Stimulated activated naive CD8-positive, alpha-beta T cell treated with anti-CD3 and anti-CD28 coated beads, Interleukin-15, amount 100 ng/mL, for 72 hours (primary cell): Measurements from ENCODE around the gene SLC30A5.
A peak's percentile ranks its signal among the peaks of the same experiment; 100 is the strongest.
"Not testable (repeated sequence)": the region's sequence is repeated elsewhere in the genome, so short reads cannot be mapped to it uniquely, and the experiment has no call there.

Source experiments
- ATAC-seq: fragments of 150-1000 bp; cut with Tn5 transposase; 2 replicates; pipeline ENCODE4 v1.10.0; 2021; ENCODE audit warnings: mild to moderate bottlenecking, moderate library complexity
- DNase-seq, 2 donors: peaks; one replicate each; pipeline ENCODE4 v3.0.0; 2021 to 2022
- H3K27ac Mint-ChIP-seq, 2 donors: one replicate each; pipeline ENCODE4 v1.8.0; 2022; ENCODE audit warnings: mild to moderate bottlenecking in 2 of 2, mixed read lengths in 2 of 2, moderate library complexity in 2 of 2
- H3K27me3 Mint-ChIP-seq: one replicate; pipeline ENCODE4 v1.8.0; 2022; ENCODE audit warnings: mixed read lengths
- H3K4me1 Mint-ChIP-seq: one replicate; pipeline ENCODE4 v1.8.0; 2022; ENCODE audit warnings: mild to moderate bottlenecking, mixed read lengths
- H3K4me3 Mint-ChIP-seq, 2 donors: one replicate each; pipeline ENCODE4 v1.8.0; 2022; ENCODE audit warnings: mild to moderate bottlenecking in 2 of 2, mixed read lengths in 2 of 2, moderate library complexity in 1 of 2
- H3K9me3 Mint-ChIP-seq, 2 donors: one replicate each; pipeline ENCODE4 v1.8.0; 2022; ENCODE audit warnings: mixed read lengths in 2 of 2

The SLC30A5 gene

GRCh38 chr5:69086206-69086605 lies 7.6 kb upstream of the SLC30A5 start:
- ATAC-seq (no peak), DNase-seq (no peak)
- H3K4me3 Mint-ChIP-seq, result no peak overlapping the region
- H3K27ac Mint-ChIP-seq, result no peak overlapping the region
- H3K27me3 Mint-ChIP-seq, result peaks cover 5% of the 10 kb centered on the region
- H3K4me1 Mint-ChIP-seq, result peaks cover 19% of the 10 kb centered on the region
- H3K9me3 Mint-ChIP-seq, result peaks cover 0 to 7% of the 10 kb centered on the region in 2 donors

DNA sequence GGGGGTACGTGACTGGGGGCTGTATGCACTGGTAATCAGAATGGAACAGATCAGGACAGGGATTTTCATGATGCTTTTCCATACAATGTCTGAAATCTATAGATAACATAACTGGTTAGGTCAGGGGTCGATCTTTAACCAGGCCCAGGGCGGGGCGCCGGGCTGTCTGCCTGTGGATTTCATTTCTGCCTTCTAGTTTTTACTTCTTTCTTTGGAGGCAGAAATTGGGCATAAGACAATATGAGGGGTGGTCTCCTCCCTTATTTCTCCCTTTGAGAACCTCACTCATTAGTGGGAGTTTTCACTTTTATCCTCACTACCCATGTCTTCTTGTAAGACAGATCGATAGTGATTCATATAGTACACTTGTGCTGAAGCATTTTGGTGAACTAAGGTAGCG lies 5.8 kb upstream of the SLC30A5 start:
- not testable (repeated sequence) for H3K9me3 Mint-ChIP-seq, H3K27ac Mint-ChIP-seq, DNase-seq, H3K27me3 Mint-ChIP-seq, H3K4me3 Mint-ChIP-seq, ATAC-seq
- H3K4me1 Mint-ChIP-seq, result peaks cover 19% of the 10 kb centered on the region

DNA sequence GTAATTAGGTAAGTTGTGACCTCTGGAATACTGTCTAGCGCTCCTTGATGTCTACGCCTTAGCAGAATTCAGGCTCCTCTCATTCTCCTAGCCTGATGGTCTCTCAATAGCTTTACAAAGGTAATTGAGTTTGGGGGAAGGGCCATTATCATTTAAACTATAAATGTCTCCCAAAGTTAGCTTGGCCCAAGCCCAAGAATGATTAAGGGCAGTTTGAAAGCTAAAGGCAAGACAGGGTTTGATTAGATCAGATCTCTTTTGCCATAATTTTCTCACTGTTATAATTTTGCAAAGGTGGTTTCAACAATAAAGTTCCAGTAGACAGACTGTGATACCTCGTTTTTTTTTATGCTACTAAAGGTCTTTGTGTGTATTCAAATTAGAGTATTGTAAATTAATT lies 3.7 kb upstream of the SLC30A5 start:
- ATAC-seq (no peak), DNase-seq (no peak)
- Mint-ChIP-seq H3K27ac (no peak overlapping the region), H3K4me3 (no peak overlapping the region), H3K9me3 (no peaks in the 10 kb centered on the region), H3K27me3 (no peaks in the 10 kb centered on the region), H3K4me1 (peaks cover 6% of the 10 kb centered on the region)

- no peaks in the 10 kb centered on the region for H3K9me3 Mint-ChIP-seq
- DNase-seq (no peak), ATAC-seq (no peak)
- no peak overlapping the region for H3K4me3 Mint-ChIP-seq
- H3K27ac Mint-ChIP-seq, result no peak overlapping the region
- H3K4me1 Mint-ChIP-seq, result peaks cover 22% of the 10 kb centered on the region
- H3K27me3 Mint-ChIP-seq, result no peaks in the 10 kb centered on the region
These were observed 2.0 kb upstream of the SLC30A5 start for GRCh38 chr5:69091771-69092170.

DNA sequence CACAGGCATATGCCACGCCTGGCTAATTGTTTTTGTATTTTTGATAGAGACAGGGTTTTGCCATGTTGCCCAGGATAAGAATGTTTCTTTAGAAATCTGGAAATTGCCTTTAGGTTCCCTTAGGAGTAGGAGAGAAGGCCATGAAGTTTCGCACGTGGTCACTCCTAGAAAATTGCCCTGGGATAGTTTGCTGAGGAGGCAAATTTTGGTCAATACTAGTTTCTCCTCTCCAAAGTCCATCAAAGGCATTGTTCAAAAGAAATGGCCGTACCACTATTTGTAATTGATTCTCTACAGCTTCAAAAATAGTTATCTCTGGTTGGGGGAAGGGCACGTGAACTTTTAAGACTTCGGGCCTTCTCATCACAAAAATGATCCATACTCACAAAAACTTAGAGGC lies 845 bp upstream of the SLC30A5 start:
- no peaks in the 10 kb centered on the region for H3K9me3 Mint-ChIP-seq
- H3K4me1 Mint-ChIP-seq, result peaks cover 33% of the 10 kb centered on the region
- ATAC-seq, result no peak
- no peak for DNase-seq
- H3K27ac Mint-ChIP-seq, result peak overlapping the region in 1 of 2 donors; percentile 56
- peak overlapping the region in 1 of 2 donors; percentile 95 for H3K4me3 Mint-ChIP-seq
- H3K27me3 Mint-ChIP-seq, result no peaks in the 10 kb centered on the region

DNA sequence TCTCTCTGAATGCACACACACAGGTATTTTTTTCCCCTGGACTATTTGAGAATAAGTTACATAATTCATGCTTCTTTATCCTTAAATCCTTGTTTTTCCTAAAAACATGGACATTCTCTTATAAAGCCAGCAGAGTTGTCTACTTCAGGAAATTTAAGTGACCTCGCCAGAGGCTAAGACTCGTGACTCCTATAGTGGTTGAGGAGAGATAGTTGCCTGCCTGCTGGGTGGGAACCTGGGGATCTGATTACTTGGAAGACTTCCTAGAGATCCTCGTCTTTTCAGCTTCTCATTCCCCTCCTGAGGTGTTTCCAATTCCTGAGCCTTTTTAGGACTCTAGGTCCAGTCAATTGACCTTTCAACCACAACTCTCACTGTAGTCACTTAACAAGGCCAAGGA lies 5.5 kb downstream of the SLC30A5 start:
- H3K9me3 Mint-ChIP-seq, result no peaks in the 10 kb centered on the region
- H3K27ac Mint-ChIP-seq, result peak overlapping the region in 1 of 2 donors; percentile 42
- ATAC-seq (no peak), DNase-seq (no peak)
- H3K27me3 Mint-ChIP-seq, result no peaks in the 10 kb centered on the region
- peaks cover 44% of the 10 kb centered on the region for H3K4me1 Mint-ChIP-seq
- H3K4me3 Mint-ChIP-seq, result no peak overlapping the region

- Mint-ChIP-seq H3K27ac (no peak overlapping the region), H3K27me3 (no peaks in the 10 kb centered on the region), H3K4me1 (peaks cover 12% of the 10 kb centered on the region), H3K9me3 (no peaks in the 10 kb centered on the region), H3K4me3 (no peak overlapping the region)
- ATAC-seq, result no peak
- DNase-seq, result no peak
These were observed 9.7 kb downstream of the SLC30A5 start for GRCh38 chr5:69103521-69103920.

DNA sequence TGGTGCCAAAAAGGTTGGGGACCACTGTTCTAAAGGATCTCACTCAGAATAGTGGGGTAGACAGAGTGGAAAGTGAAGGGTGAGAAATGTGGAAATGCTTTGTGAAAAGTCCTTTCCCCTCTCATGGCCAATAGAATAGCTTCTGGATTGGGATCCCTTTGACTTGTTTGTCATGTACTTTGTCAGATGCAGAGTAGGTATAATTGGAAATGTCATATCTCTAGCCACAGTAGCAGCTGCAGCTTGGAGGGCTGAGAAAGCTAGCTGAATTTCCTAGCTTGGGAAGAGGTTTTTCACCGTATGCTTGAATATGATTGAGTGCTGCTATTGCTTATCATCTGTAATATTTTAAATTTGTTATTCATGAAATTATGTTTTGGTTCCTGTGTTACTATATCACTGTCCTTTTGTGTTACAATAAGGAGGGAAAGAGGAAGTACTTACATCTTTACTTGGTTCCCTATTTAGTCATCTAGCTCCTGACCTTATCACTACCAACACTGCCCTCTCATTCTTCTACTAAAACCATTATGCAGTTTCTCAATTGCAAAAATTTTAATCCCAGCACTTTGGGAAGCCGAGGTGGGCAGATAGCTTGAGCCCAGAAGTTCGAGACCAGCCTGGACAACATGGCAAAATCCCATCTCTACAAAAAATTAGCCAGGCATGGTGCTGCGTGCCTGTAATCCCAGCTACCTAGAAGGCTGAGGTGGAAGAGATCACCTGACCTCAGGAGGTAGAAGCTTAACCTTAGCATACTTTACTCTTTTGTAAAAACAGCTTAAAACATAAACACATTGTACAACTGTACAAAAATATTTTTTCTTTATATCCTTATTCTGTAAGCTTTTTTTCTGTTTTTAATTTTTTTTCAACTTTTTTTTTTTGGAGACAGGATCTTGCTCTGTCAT lies 12.4 kb downstream of the SLC30A5 start:
- no peaks in the 10 kb centered on the region for H3K9me3 Mint-ChIP-seq
- no peak overlapping the region for H3K4me3 Mint-ChIP-seq
- H3K27ac Mint-ChIP-seq, result peak overlapping the region in 1 of 2 donors; percentile 82
- no peak for ATAC-seq
- H3K27me3 Mint-ChIP-seq, result no peaks in the 10 kb centered on the region
- no peaks in the 10 kb centered on the region for H3K4me1 Mint-ChIP-seq
- DNase-seq, result no peak

DNA sequence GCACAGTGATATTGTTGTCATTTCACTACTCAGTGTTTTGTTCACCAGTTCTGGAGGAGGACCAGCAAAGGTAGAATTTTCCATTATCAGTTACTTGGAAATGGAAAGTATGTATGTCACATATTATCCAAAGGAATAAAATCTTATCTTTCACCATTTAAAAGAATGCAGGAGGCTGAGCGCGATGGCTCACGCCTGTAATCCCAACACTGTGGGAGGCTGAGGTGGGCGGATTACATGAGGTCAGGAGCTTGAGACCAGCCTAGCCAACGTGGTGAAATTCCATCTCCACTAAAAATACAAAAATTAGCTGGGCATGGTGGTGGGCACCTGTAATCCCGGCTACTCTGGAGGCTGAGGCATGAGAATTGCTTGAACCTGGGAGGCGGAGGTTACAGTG lies 14.6 kb downstream of the SLC30A5 start:
- not testable (repeated sequence) for H3K4me1 Mint-ChIP-seq, H3K9me3 Mint-ChIP-seq, H3K4me3 Mint-ChIP-seq, ATAC-seq, DNase-seq, H3K27me3 Mint-ChIP-seq, H3K27ac Mint-ChIP-seq

DNA sequence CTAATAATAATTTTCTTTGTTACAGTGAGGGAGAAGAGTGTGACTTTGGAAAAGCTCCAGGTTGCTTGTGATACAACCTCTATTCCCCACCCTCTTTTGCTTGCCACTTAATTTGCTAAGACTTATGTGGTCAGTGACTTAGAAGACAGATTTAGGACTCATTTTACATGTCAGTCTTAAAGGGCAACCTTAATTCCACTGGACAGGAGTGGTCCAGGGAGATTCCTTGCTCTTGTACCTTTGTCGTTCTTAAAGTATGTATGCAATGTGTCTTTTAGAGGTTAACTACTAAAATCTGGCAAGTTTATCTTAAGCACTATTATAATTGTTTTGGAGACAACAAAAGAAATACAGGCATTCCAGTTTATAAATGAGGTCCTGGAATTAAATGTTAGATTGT lies 20.0 kb downstream of the SLC30A5 start:
- ATAC-seq (no peak), DNase-seq (no peak)
- no peaks in the 10 kb centered on the region for H3K27me3 Mint-ChIP-seq
- H3K4me3 Mint-ChIP-seq, result no peak overlapping the region
- no peaks in the 10 kb centered on the region for H3K9me3 Mint-ChIP-seq
- H3K4me1 Mint-ChIP-seq, result no peaks in the 10 kb centered on the region
- no peak overlapping the region for H3K27ac Mint-ChIP-seq

- Mint-ChIP-seq H3K4me3 (no peak overlapping the region), H3K27me3 (no peaks in the 10 kb centered on the region), H3K27ac (no peak overlapping the region), H3K4me1 (no peaks in the 10 kb centered on the region), H3K9me3 (no peaks in the 10 kb centered on the region)
- DNase-seq, result no peak
- ATAC-seq, result no peak
These were observed 21.7 kb downstream of the SLC30A5 start for GRCh38 chr5:69115526-69115925.

DNA sequence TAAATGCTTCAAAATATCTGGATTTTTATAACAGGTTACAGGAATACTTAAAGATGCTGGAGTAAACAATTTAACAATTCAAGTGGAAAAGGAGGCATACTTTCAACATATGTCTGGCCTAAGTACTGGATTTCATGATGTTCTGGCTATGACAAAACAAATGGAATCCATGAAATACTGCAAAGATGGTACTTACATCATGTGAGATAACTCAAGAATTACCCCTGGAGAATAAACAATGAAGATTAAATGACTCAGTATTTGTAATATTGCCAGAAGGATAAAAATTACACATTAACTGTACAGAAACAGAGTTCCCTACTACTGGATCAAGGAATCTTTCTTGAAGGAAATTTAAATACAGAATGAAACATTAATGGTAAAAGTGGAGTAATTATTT lies 35.6 kb downstream of the SLC30A5 start:
- no peak overlapping the region for H3K4me3 Mint-ChIP-seq
- no peak overlapping the region for H3K27ac Mint-ChIP-seq
- no peaks in the 10 kb centered on the region for H3K27me3 Mint-ChIP-seq
- ATAC-seq (no peak), DNase-seq (no peak)
- no peaks in the 10 kb centered on the region for H3K9me3 Mint-ChIP-seq
- no peaks in the 10 kb centered on the region for H3K4me1 Mint-ChIP-seq

GRCh38 chr5:69130241-69130640 lies 36.4 kb downstream of the SLC30A5 start:
- no peak for ATAC-seq
- Mint-ChIP-seq H3K4me1 (no peaks in the 10 kb centered on the region), H3K9me3 (no peaks in the 10 kb centered on the region), H3K27ac (no peak overlapping the region), H3K27me3 (no peaks in the 10 kb centered on the region), H3K4me3 (no peak overlapping the region)
- no peak for DNase-seq

- no peaks in the 10 kb centered on the region for H3K27me3 Mint-ChIP-seq
- DNase-seq (no peak), ATAC-seq (no peak)
- no peak overlapping the region for H3K4me3 Mint-ChIP-seq
- no peak overlapping the region for H3K27ac Mint-ChIP-seq
- H3K4me1 Mint-ChIP-seq, result no peaks in the 10 kb centered on the region
- H3K9me3 Mint-ChIP-seq, result no peaks in the 10 kb centered on the region
These were observed 37.5 kb downstream of the SLC30A5 start for GRCh38 chr5:69131304-69131703.

- H3K27ac Mint-ChIP-seq, result no peak overlapping the region
- H3K9me3 Mint-ChIP-seq, result no peaks in the 10 kb centered on the region
- H3K4me3 Mint-ChIP-seq, result no peak overlapping the region
- no peak for ATAC-seq
- no peaks in the 10 kb centered on the region for H3K27me3 Mint-ChIP-seq
- H3K4me1 Mint-ChIP-seq, result no peaks in the 10 kb centered on the region
- no peak for DNase-seq
These were observed 40.3 kb downstream of the SLC30A5 start for GRCh38 chr5:69134126-69134525.

DNA sequence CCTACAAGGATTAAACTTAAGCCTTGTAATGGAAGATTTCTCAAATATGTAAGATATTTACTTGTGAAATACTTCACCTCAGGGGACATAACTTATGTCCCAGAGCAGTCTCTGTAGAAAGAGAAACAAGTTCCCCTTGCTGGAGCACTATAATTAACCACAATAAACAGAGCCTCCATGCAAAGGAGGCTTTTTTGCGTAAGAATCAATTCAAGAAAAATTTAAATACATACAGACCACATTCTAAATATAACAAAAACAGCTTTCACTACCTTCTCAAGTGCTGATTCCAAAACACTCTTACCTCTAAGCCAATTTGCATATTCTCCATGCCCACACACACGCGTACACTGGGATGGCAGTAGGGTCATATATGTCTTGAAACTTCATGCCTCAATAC lies 42.5 kb downstream of the SLC30A5 start:
- no peak for DNase-seq
- Mint-ChIP-seq H3K4me3 (no peak overlapping the region), H3K27ac (no peak overlapping the region), H3K9me3 (peaks cover 8 to 15% of the 10 kb centered on the region in 2 donors), H3K4me1 (no peaks in the 10 kb centered on the region), H3K27me3 (no peaks in the 10 kb centered on the region)
- no peak for ATAC-seq

- H3K4me1 Mint-ChIP-seq, DNase-seq, H3K27ac Mint-ChIP-seq, H3K27me3 Mint-ChIP-seq, H3K4me3 Mint-ChIP-seq, ATAC-seq: not testable (repeated sequence)
- peaks cover 9 to 18% of the 10 kb centered on the region in 2 donors for H3K9me3 Mint-ChIP-seq
These were observed 43.4 kb downstream of the SLC30A5 start for GRCh38 chr5:69137208-69137607.
